Activated B cell treated with CpG ODN at 0.5 μM for 24 hours (primary cell): ENCODE data around the gene PDGFRB. TPM values are rescaled to one million over a fixed set of nuclear protein-coding genes. Genes with fewer than 3 reads are reported as not detected.

ENCODE experiments used
- ATAC-seq: fragments of 200-7000 bp; cut with Tn5 transposase; one replicate; pipeline ENCODE4 v1.10.0; 2021; ENCODE audit warnings: low read depth, mild to moderate bottlenecking, moderate library complexity
- CTCF ChIA-PET: fragments of 350-600 bp; sonication (Branson Sonifier 250); formaldehyde crosslinking; loops from one replicate; lab custom pipeline; 2021; ENCODE audit warnings: antibody characterized with exemption; lab: Charles Lee
- POLR2A ChIA-PET: fragments of 350-600 bp; sonication (Branson Sonifier 250); formaldehyde crosslinking; loops from one replicate; lab custom pipeline; 2021; ENCODE audit warnings: antibody characterized with exemption; lab: Charles Lee
- DNase-seq: peaks from one replicate; pipeline ENCODE4 v3.0.0; 2022
- H3K27ac Mint-ChIP-seq: one replicate; pipeline ENCODE4 v1.8.0; 2020; ENCODE audit warnings: mixed read lengths
- H3K27me3 Mint-ChIP-seq: one replicate; pipeline ENCODE4 v1.8.0; 2021; ENCODE audit warnings: mixed read lengths
- H3K36me3 Mint-ChIP-seq: one replicate; pipeline ENCODE4 v1.8.0; 2021; ENCODE audit warnings: low read depth, mixed read lengths
- H3K4me1 Mint-ChIP-seq: one replicate; pipeline ENCODE4 v1.8.0; 2021; ENCODE audit warnings: mixed read lengths
- H3K4me3 Mint-ChIP-seq: one replicate; pipeline ENCODE4 v1.8.0; 2020; ENCODE audit warnings: mild to moderate bottlenecking, mixed read lengths
- H3K9me3 Mint-ChIP-seq: one replicate; pipeline ENCODE4 v1.8.0; 2020; ENCODE audit warnings: mixed read lengths
- intact Hi-C: fragments of 100-400 bp; cut with micrococcal nuclease; formaldehyde crosslinking; loops from one replicate; pipeline ENCODE4 v1.15.1; 2024
- total RNA-seq: library from RNA; stranded (reverse); gene quantifications from 2 replicates; pipeline ENCODE4 v1.2.3, GENCODE V29; 2022
- TF ChIP-seq, protein P1 (sequence below): fragments of 200-600 bp; IDR thresholded peaks from one replicate; pipeline ENCODE4 v1.8.0; 2022; ENCODE audit warnings: antibody characterized with exemption, mild to moderate bottlenecking

Gene PDGFRB
- total RNA-seq, 1 donor from 2014 or later, result 1.8 TPM

DNA sequence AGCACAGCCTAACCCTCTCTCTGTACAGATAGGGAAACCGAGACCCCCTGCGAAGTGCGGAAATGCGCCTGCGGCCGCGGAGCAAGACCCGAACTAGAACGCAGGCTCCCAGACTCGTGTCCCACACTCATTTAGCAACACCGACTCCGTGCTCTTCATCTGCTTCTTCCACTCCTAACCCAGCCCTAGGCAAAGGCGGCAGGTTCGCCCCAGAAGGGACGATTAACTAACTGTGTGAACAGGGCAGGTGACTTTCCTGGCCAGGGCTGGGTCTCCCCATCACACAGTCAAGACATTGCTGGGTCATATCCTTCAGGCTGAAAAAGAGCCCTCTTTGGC lies 11.8 kb upstream of the PDGFRB start:
- no peak overlapping the region for H3K27ac Mint-ChIP-seq
- ChIA-PET POLR2A (no interaction called here), CTCF (no interaction called here)
- TF ChIP-seq, protein P1, sequence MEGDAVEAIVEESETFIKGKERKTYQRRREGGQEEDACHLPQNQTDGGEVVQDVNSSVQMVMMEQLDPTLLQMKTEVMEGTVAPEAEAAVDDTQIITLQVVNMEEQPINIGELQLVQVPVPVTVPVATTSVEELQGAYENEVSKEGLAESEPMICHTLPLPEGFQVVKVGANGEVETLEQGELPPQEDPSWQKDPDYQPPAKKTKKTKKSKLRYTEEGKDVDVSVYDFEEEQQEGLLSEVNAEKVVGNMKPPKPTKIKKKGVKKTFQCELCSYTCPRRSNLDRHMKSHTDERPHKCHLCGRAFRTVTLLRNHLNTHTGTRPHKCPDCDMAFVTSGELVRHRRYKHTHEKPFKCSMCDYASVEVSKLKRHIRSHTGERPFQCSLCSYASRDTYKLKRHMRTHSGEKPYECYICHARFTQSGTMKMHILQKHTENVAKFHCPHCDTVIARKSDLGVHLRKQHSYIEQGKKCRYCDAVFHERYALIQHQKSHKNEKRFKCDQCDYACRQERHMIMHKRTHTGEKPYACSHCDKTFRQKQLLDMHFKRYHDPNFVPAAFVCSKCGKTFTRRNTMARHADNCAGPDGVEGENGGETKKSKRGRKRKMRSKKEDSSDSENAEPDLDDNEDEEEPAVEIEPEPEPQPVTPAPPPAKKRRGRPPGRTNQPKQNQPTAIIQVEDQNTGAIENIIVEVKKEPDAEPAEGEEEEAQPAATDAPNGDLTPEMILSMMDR, result no peak
- no peaks in the 10 kb centered on the region for H3K9me3 Mint-ChIP-seq
- ATAC-seq (no peak), DNase-seq (no peak)
- intact Hi-C loops, result no loop called here
- no peak overlapping the region for H3K4me3 Mint-ChIP-seq
- H3K4me1 Mint-ChIP-seq, result peaks cover 4% of the 10 kb centered on the region
- H3K27me3 Mint-ChIP-seq, result peaks cover 39% of the 10 kb centered on the region
- H3K36me3 Mint-ChIP-seq, result no peaks in the 10 kb centered on the region

DNA sequence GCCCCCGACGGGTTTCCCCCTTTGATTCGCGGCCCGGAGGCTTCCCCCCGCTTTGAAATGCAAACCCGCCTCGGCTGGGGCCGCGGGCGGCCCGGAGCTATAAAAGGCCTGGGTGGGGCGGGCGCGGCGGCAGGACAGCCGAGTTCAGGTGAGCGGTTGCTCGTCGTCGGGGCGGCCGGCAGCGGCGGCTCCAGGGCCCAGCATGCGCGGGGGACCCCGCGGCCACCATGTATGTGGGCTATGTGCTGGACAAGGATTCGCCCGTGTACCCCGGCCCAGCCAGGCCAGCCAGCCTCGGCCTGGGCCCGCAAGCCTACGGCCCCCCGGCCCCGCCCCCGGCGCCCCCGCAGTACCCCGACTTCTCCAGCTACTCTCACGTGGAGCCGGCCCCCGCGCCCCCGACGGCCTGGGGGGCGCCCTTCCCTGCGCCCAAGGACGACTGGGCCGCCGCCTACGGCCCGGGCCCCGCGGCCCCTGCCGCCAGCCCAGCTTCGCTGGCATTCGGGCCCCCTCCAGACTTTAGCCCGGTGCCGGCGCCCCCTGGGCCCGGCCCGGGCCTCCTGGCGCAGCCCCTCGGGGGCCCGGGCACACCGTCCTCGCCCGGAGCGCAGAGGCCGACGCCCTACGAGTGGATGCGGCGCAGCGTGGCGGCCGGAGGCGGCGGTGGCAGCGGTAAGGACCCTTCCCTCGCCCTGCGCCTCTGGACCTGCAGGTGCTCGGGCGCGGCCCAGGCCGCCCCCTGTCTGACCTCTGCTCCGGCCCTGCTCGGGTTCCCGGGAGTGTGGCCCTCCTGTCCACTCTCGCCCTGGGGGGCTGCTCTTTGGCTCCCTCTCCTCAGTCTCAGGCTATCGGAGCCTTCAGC lies 11.2 kb upstream of the PDGFRB start, which contains the start of gene CDX1:
Gene CDX1 (plus strand): TSS at position 129 of the 862 bp plus-strand sequence. CDS start 99 bp downstream, at position 228.
- H3K4me3 Mint-ChIP-seq, result no peak within 1 kb of the TSS

DNA sequence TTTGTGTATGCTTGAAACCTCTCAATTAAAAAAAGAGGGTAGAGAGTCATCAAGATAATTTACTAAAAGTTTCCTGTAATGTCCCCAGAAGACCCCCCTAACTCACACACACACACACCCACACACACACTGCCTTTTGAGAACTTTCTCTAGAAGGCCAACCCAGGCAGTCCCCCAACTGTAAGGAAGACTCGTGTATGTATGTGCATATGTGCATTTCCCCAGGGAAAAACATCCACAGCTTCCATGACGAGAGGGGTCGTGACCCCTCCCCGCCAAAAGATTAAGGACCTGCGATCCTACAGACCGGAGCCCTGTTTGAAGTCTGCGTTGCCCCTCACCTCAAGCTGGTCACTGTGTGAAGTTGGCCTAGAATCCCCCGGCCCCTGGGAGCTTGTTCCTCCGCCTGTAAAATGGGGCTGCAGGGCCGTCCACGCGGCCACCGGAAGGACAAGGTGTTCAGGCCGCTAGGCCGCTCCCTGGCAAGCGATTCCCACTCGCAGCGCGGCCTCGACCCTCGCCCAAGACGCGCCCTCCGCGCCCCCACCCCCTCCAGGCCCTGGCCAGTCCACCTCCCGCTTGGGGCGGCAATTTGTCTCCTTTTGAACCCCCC lies 10.5 kb upstream of the PDGFRB start:
- H3K4me3 Mint-ChIP-seq, result no peak overlapping the region
- no peak overlapping the region for H3K27ac Mint-ChIP-seq
- ChIA-PET CTCF (no interaction called here), POLR2A (interaction anchor here (1.0 kb wide), 1 partner anchor 12 kb away, joined by 3 read pairs; no protein-coding TSS in a partner anchor)
- DNase-seq (no peak), ATAC-seq (no peak)
- intact Hi-C loops, result no loop called here
- H3K27me3 Mint-ChIP-seq, result peaks cover 34% of the 10 kb centered on the region
- peaks cover 9% of the 10 kb centered on the region for H3K4me1 Mint-ChIP-seq
- TF ChIP-seq, protein P1, result no peak
- no peaks in the 10 kb centered on the region for H3K36me3 Mint-ChIP-seq
- H3K9me3 Mint-ChIP-seq, result no peaks in the 10 kb centered on the region

More for the DNA sequence above, 11.2 kb upstream of the PDGFRB start, which contains the start of gene CDX1:
- no peak within 1 kb of the TSS for H3K27ac Mint-ChIP-seq
- ChIA-PET CTCF (no interaction called here), POLR2A (interaction anchor here (1.0 kb wide), 1 partner anchor 13 kb away, joined by 3 read pairs; no protein-coding TSS in a partner anchor)
- H3K27me3 Mint-ChIP-seq, result peaks cover 35% of the 10 kb centered on the region
- peaks cover 5% of the 10 kb centered on the region for H3K4me1 Mint-ChIP-seq
- TF ChIP-seq, protein P1, result no peak
- ATAC-seq (no peak), DNase-seq (no peak)
- H3K9me3 Mint-ChIP-seq, result no peaks in the 10 kb centered on the region
- intact Hi-C loops, result no loop called here
- H3K36me3 Mint-ChIP-seq, result no peaks in the 10 kb centered on the region

- H3K27ac Mint-ChIP-seq, result no peak overlapping the region
- no peak overlapping the region for H3K4me3 Mint-ChIP-seq
- TF ChIP-seq, protein P1, result no peak
- peaks cover 26% of the 10 kb centered on the region for H3K27me3 Mint-ChIP-seq
- H3K9me3 Mint-ChIP-seq, result no peaks in the 10 kb centered on the region
- ChIA-PET POLR2A (no interaction called here), CTCF (interaction anchor here (1.3 kb wide), 1 partner anchor 272 kb away, joined by 3 read pairs; no protein-coding TSS in a partner anchor)
- ATAC-seq (no peak), DNase-seq (no peak)
- intact Hi-C loops, result loop anchor here (5.0 kb wide), 1 partner anchor 288 kb away; no protein-coding TSS in a partner anchor
- H3K36me3 Mint-ChIP-seq, result no peaks in the 10 kb centered on the region
- H3K4me1 Mint-ChIP-seq, result peaks cover 18% of the 10 kb centered on the region
Measured at GRCh38 chr5:150164211-150164980, 8.8 kb upstream of the PDGFRB start.
